ENCODE results near the gene PLSCR4. TPM values are rescaled to one million over a fixed set of nuclear protein-coding genes. Genes with fewer than 3 reads are reported as not detected.
"Not testable (repeated sequence)": the region's sequence is repeated elsewhere in the genome, so short reads cannot be mapped to it uniquely, and the experiment has no call there.

The PLSCR4 gene
- total and polyA plus RNA-seq, 12 donors = 4.6 to 16.4 (median 10.2) TPM

DNA sequence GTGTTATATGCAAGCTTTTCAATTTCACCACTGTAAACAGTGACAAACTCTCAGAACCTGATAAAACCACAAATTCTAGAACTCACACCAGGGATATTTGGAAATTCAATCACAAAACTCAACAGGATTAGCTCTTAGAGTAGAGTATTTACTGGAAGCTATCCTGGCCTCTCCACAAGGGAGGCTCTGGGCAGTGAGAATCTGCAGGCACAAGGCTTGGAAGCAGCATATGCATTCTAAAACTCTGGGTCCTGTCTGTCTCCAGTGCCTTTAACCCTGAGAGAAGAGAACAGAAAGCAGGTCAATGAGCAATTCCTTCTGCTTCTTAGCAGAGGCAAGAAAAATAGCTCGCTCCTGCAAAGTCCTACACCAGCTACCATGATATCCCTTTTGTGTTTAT lies 23.4 kb downstream of the PLSCR4 start:
- 85 to 88% methylated on average over 1 of the region's 1 CpG for WGBS, 2 donors
- TF ChIP-seq, protein P1, sequence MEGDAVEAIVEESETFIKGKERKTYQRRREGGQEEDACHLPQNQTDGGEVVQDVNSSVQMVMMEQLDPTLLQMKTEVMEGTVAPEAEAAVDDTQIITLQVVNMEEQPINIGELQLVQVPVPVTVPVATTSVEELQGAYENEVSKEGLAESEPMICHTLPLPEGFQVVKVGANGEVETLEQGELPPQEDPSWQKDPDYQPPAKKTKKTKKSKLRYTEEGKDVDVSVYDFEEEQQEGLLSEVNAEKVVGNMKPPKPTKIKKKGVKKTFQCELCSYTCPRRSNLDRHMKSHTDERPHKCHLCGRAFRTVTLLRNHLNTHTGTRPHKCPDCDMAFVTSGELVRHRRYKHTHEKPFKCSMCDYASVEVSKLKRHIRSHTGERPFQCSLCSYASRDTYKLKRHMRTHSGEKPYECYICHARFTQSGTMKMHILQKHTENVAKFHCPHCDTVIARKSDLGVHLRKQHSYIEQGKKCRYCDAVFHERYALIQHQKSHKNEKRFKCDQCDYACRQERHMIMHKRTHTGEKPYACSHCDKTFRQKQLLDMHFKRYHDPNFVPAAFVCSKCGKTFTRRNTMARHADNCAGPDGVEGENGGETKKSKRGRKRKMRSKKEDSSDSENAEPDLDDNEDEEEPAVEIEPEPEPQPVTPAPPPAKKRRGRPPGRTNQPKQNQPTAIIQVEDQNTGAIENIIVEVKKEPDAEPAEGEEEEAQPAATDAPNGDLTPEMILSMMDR (IDR thresholded peaks at IDR 0.05) = no peak
- DNase-seq = no peak
- Histone ChIP-seq H3K36me3 (no peaks in the 10 kb centered on the region), H3K27me3 (no peaks in the 10 kb centered on the region), H3K4me1 (peaks cover 0 to 23% (median 4%) of the 10 kb centered on the region in 9 donors), H3K27ac (no peak overlapping the region), H3K4me3 (no peak overlapping the region), H3K9me3 (peaks cover 0 to 5% (median 0%) of the 10 kb centered on the region in 11 donors)
- peak in 3 of 8 donors; percentile 9 to 61 (median 23) for ATAC-seq
- intact Hi-C loops (cut with DNase I) = loop anchor here in 1 of 10 donors (10.0 kb wide), 1 partner anchor 347 kb away; no protein-coding TSS in a partner anchor

DNA sequence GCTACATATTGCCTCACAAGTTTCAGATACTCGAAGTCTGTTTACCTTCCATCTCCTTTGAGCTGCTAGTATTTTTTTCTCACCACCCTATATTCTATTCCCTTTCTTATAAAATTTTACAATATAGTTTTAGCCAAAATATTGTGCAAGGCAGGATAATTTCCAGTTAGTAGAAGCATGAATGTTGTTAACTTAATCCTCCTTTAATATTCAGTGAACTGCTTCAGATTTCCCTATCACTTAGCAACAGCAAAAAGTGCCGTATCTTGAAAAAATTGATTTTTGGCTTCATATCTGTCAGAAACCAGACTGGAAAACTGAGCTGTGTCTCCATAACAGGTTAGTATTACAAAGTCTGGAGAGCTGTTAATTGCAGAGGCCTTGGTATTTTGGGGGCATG lies 24.0 kb downstream of the PLSCR4 start:
- H3K4me1 ChIP-seq = peaks cover 0 to 29% (median 6%) of the 10 kb centered on the region in 9 donors
- H3K36me3 ChIP-seq = no peaks in the 10 kb centered on the region
- H3K4me3 ChIP-seq = no peak overlapping the region
- TF ChIP-seq, protein P1 (IDR thresholded peaks at IDR 0.05) = no peak
- H3K27ac ChIP-seq = no peak overlapping the region
- ATAC-seq (no peak), DNase-seq (no peak)
- peaks cover 0 to 5% (median 0%) of the 10 kb centered on the region in 11 donors for H3K9me3 ChIP-seq
- intact Hi-C loops (cut with DNase I) = loop anchor here in 1 of 10 donors (10.0 kb wide), 1 partner anchor 348 kb away; no protein-coding TSS in a partner anchor
- WGBS, 2 donors = 82 to 85% methylated on average over 2 of the region's 2 CpGs
- no peaks in the 10 kb centered on the region for H3K27me3 ChIP-seq

DNA sequence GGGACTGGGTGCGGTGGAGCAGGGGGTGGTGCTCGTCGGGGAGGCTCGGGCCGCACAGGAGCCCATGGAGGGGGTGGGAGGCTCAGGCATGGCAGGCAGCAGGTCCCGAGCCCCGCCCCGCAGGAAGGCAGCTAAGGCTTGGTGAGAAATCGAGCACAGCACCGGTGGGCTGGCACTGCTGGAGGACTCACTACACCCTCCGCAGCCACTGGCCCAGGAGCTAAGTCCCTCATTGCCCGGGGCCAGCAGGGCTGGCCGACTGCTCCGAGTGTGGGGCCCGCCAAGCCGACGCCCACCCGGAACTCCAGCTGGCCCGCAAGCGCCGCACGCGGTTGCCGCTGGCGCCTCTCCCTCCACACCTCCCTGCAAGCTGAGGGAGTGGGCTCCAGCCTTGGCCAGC lies 25.4 kb downstream of the PLSCR4 start:
- 94 to 97% methylated on average over 21 to 22 of the region's 25 CpGs for WGBS, 2 donors
- H3K27me3 ChIP-seq, H3K9me3 ChIP-seq, ATAC-seq, DNase-seq, H3K36me3 ChIP-seq, H3K27ac ChIP-seq, H3K4me3 ChIP-seq: not testable (repeated sequence)
- intact Hi-C loops (cut with DNase I) = loop anchor here in 1 of 10 donors (10.0 kb wide), 1 partner anchor 349 kb away; no protein-coding TSS in a partner anchor
- peaks cover 0 to 39% (median 11%) of the 10 kb centered on the region in 9 donors for H3K4me1 ChIP-seq

DNA sequence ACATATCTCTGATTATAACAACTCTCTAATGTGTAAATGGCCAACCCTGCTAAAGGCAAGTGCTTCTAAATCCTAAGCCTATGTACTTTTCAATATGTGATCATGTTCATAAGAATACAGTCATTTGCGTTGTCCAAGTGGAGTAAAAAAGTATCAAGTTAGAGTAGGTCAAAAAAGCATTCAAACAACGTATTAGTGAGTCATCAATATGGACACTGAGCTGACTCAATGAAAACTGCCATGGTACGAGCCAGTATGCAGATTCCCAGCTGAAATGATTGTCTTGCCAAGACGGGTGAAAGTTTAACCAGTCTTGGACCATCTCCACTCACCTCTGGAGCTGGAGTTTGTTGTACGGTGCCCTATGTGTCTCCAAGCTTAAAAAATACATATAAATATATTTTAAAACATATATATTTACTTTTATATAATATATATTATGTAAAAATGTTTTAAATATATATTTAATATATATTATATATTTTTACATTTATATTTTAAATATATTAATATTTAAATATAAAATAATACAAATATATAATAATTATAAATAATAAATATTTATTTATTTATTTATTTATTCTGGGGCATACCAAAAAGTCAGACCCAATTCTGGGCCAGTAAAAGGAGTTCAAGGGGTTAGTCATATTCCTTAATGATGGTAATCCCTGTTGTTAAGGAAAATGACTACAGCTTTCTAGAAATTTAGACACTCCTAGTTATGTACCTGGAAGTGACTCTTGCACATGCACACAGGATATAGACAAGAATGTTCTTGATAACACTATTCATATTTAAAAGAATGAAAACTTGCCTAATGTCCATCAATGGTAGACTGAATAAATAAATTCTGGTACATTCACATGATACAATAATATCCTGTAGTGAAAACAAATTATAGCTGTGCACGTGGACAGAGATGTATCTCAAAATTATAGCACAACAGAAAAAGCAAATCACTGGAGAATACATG lies 27.2 kb downstream of the PLSCR4 start:
- ATAC-seq = peak in 2 of 8 donors; percentile 36 to 63
- no peak overlapping the region for H3K4me3 ChIP-seq
- no peak for DNase-seq
- no peaks in the 10 kb centered on the region for H3K9me3 ChIP-seq
- intact Hi-C loops (cut with DNase I) = loop anchor here in 4 of 10 donors (2.0 to 10.0 kb wide), 4 partner anchors 34 to 354 kb away; no protein-coding TSS in a partner anchor
- no peaks in the 10 kb centered on the region for H3K27me3 ChIP-seq
- peaks cover 0 to 39% (median 11%) of the 10 kb centered on the region in 9 donors for H3K4me1 ChIP-seq
- TF ChIP-seq, protein P1 (IDR thresholded peaks at IDR 0.05) = no peak
- 90 to 91% methylated on average over 6 of the region's 6 CpGs for WGBS, 2 donors
- peak overlapping the region in 2 of 10 donors; percentile 54 to 61 for H3K27ac ChIP-seq
- H3K36me3 ChIP-seq = peaks cover 0 to 6% (median 0%) of the 10 kb centered on the region in 9 donors

Data from heart right ventricle (tissue), 16 donors.